WTC11 (cell line): ENCODE data around the gene TSC22D4. TPM values are rescaled to one million over a fixed set of nuclear protein-coding genes. Genes with fewer than 3 reads are reported as not detected.

Experiments
- ATAC-seq: fragments of 200-7000 bp; cut with Tn5 transposase; 2 replicates; pipeline ENCODE4 v1.10.0; 2021; ENCODE audit warnings: mild to moderate bottlenecking, moderate library complexity
- CTCF ChIA-PET: fragments of 300-600 bp; sonication (Branson Sonifier 250); formaldehyde crosslinking; loops from one replicate; lab custom pipeline; 2021; ENCODE audit warnings: antibody characterized with exemption; lab: Charles Lee
- POLR2A ChIA-PET: fragments of 350-600 bp; sonication (Branson Sonifier 250); formaldehyde crosslinking; loops from one replicate; lab custom pipeline; 2021; ENCODE audit warnings: antibody characterized with exemption; lab: Charles Lee
- DNase-seq: peaks from one replicate; pipeline ENCODE4 v3.0.0; 2021; ENCODE audit warnings: low spot score
- H3K27ac Mint-ChIP-seq: 2 replicates; pipeline ENCODE4 v1.8.0; 2021; ENCODE audit warnings: mixed read lengths
- H3K27me3 Mint-ChIP-seq: 2 replicates; pipeline ENCODE4 v1.8.0; 2021; ENCODE audit warnings: low read depth, mild to moderate bottlenecking, moderate library complexity, mixed read lengths
- H3K36me3 Mint-ChIP-seq: 2 replicates; pipeline ENCODE4 v1.8.0; 2021; ENCODE audit warnings: mixed read lengths
- H3K4me1 Mint-ChIP-seq: 2 replicates; pipeline ENCODE4 v1.8.0; 2022; ENCODE audit warnings: mixed read lengths
- H3K4me3 Mint-ChIP-seq: 2 replicates; pipeline ENCODE4 v1.8.0; 2021; ENCODE audit warnings: mild to moderate bottlenecking, moderate library complexity, mixed read lengths
- H3K9me3 Mint-ChIP-seq: 2 replicates; pipeline ENCODE4 v1.8.0; 2021; ENCODE audit warnings: mixed read lengths
- CREM ChIP-seq: sonication (generic); formaldehyde crosslinking; IDR thresholded peaks from 2 replicates; pipeline ENCODE4 v1.8.1; 2022; ENCODE audit warnings: mild to moderate bottlenecking, missing genetic modification reagents, moderate library complexity
- E2F1 ChIP-seq: sonication (generic); formaldehyde crosslinking; IDR thresholded peaks from 2 replicates; pipeline ENCODE4 v1.8.0; 2022; ENCODE audit warnings: mild to moderate bottlenecking, missing genetic modification reagents
- ELF4 ChIP-seq: sonication (generic); formaldehyde crosslinking; IDR thresholded peaks from 2 replicates; pipeline ENCODE4 v1.8.1; 2022; ENCODE audit warnings: low read depth, mild to moderate bottlenecking, moderate library complexity, missing genetic modification reagents
- GABPB1 ChIP-seq: sonication (generic); formaldehyde crosslinking; IDR thresholded peaks from 2 replicates; pipeline ENCODE4 v1.8.1; 2023; ENCODE audit warnings: mild to moderate bottlenecking, missing genetic modification reagents
- HMGA2 ChIP-seq: fragments of 250-450 bp; sonication (Bioruptor Pico); IDR thresholded peaks from 2 replicates; pipeline ENCODE4 v1.4.0; 2021; ENCODE audit warnings: mild to moderate bottlenecking, moderate library complexity
- JAZF1 ChIP-seq: fragments of 250-450 bp; sonication (Bioruptor Pico); IDR thresholded peaks from 2 replicates; pipeline ENCODE4 v1.9.0; 2021; ENCODE audit warnings: moderate library complexity, mild to moderate bottlenecking, inconsistent platforms
- RELA ChIP-seq: sonication (generic); formaldehyde crosslinking; IDR thresholded peaks from 2 replicates; pipeline ENCODE4 v1.8.1; 2022; ENCODE audit warnings: missing genetic modification reagents, mild to moderate bottlenecking, borderline replicate concordance
- USF2 ChIP-seq: sonication (generic); formaldehyde crosslinking; IDR thresholded peaks from 2 replicates; pipeline ENCODE4 v1.8.1; 2023; ENCODE audit warnings: mild to moderate bottlenecking, missing genetic modification reagents, moderate library complexity
- ZMAT4 ChIP-seq: fragments of 250-450 bp; sonication (Bioruptor Pico); IDR thresholded peaks from 2 replicates; pipeline ENCODE4 v1.9.0; 2021; ENCODE audit warnings: mild to moderate bottlenecking
- ZNF138 ChIP-seq: sonication (generic); formaldehyde crosslinking; conservative IDR thresholded peaks from 2 replicates; pipeline ENCODE4 v1.8.1; 2022; ENCODE audit warnings: mild to moderate bottlenecking, moderate library complexity, missing genetic modification reagents
- ZNF263 ChIP-seq: sonication (generic); formaldehyde crosslinking; IDR thresholded peaks from 2 replicates; pipeline ENCODE4 v1.8.1; 2022; ENCODE audit warnings: low read depth, mild to moderate bottlenecking, moderate library complexity, missing genetic modification reagents
- ZNF532 ChIP-seq: fragments of 250-450 bp; sonication (Bioruptor Pico); IDR thresholded peaks from 2 replicates; pipeline ENCODE4 v1.9.0; 2021; ENCODE audit warnings: mild to moderate bottlenecking, borderline replicate concordance
- total RNA-seq: library from RNA; stranded (reverse); gene quantifications from 3 replicates; pipeline ENCODE4 v1.2.3, GENCODE V29; 2021
- TF ChIP-seq, protein P1 (sequence below): sonication (generic); formaldehyde crosslinking; IDR thresholded peaks from 2 replicates; pipeline ENCODE4 v1.8.1; 2023; ENCODE audit warnings: mild to moderate bottlenecking, missing genetic modification reagents
- TF ChIP-seq, protein P2 (sequence below): fragments of 250-450 bp; sonication (Bioruptor Pico); IDR thresholded peaks from 2 replicates; pipeline ENCODE4 v1.8.0; 2021; ENCODE audit warnings: mild to moderate bottlenecking
- TF ChIP-seq, protein P3 (sequence below): fragments of 250-450 bp; sonication (Bioruptor Pico); IDR thresholded peaks from 2 replicates; pipeline ENCODE4 v1.9.0; 2021; ENCODE audit warnings: moderate library complexity, mild to moderate bottlenecking, inconsistent platforms, borderline replicate concordance
- TF ChIP-seq, protein P4 (sequence below): sonication (generic); formaldehyde crosslinking; IDR thresholded peaks from 2 replicates; pipeline ENCODE4 v1.8.1; 2023; ENCODE audit warnings: mild to moderate bottlenecking, missing genetic modification reagents
- TF ChIP-seq, protein P5 (sequence below): sonication (generic); formaldehyde crosslinking; conservative IDR thresholded peaks from 2 replicates; pipeline ENCODE4 v1.8.1; 2022; ENCODE audit warnings: mild to moderate bottlenecking, missing genetic modification reagents

Gene TSC22D4
- total RNA-seq, 1 experiment from 2014 or later: 34.5 TPM

GRCh38 chr7:100456562-100456961 is 22.5 kb downstream of the TSC22D4 start:
- H3K9me3 Mint-ChIP-seq: no peaks in the 10 kb centered on the region
- DNase-seq: peak; percentile 47
- no peaks in the 10 kb centered on the region for H3K36me3 Mint-ChIP-seq
- ChIA-PET CTCF (interaction anchor here (0.7 to 4.2 kb wide), 21 partner anchors 9 to 249 kb away, joined by 3 to 46 read pairs (median 7); partner anchors contain the start of genes FBXO24, LRCH4, MEPCE and POP7), POLR2A (no interaction called here)
- ATAC-seq: peak; percentile 73
- TF ChIP-seq E2F1 (no peak), ZNF263 (no peak), ZMAT4 (no peak), ELF4 (no peak), JAZF1 (CRISPR knock-in tag) (no peak), USF2 (CRISPR knock-in tag) (no peak), GABPB1 (no peak), ZNF138 (CRISPR knock-in tag) (no peak), HMGA2 (CRISPR knock-in tag) (no peak)
- TF ChIP-seq, protein P1, sequence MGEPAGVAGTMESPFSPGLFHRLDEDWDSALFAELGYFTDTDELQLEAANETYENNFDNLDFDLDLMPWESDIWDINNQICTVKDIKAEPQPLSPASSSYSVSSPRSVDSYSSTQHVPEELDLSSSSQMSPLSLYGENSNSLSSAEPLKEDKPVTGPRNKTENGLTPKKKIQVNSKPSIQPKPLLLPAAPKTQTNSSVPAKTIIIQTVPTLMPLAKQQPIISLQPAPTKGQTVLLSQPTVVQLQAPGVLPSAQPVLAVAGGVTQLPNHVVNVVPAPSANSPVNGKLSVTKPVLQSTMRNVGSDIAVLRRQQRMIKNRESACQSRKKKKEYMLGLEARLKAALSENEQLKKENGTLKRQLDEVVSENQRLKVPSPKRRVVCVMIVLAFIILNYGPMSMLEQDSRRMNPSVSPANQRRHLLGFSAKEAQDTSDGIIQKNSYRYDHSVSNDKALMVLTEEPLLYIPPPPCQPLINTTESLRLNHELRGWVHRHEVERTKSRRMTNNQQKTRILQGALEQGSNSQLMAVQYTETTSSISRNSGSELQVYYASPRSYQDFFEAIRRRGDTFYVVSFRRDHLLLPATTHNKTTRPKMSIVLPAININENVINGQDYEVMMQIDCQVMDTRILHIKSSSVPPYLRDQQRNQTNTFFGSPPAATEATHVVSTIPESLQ (CRISPR knock-in tag): no peak
- TF ChIP-seq, protein P2, sequence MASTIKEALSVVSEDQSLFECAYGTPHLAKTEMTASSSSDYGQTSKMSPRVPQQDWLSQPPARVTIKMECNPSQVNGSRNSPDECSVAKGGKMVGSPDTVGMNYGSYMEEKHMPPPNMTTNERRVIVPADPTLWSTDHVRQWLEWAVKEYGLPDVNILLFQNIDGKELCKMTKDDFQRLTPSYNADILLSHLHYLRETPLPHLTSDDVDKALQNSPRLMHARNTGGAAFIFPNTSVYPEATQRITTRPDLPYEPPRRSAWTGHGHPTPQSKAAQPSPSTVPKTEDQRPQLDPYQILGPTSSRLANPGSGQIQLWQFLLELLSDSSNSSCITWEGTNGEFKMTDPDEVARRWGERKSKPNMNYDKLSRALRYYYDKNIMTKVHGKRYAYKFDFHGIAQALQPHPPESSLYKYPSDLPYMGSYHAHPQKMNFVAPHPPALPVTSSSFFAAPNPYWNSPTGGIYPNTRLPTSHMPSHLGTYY: no peak
- TF ChIP-seq, protein P3, sequence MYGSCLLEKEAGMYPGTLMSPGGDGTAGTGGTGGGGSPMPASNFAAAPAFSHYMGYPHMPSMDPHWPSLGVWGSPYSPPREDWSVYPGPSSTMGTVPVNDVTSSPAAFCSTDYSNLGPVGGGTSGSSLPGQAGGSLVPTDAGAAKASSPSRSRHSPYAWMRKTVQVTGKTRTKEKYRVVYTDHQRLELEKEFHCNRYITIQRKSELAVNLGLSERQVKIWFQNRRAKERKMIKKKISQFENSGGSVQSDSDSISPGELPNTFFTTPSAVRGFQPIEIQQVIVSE (CRISPR knock-in tag): no peak
- no peaks in the 10 kb centered on the region; the same call in 1 of the 2 replicates for H3K27me3 Mint-ChIP-seq
- peaks cover 10% of the 10 kb centered on the region for H3K4me1 Mint-ChIP-seq
- no peak overlapping the region for H3K27ac Mint-ChIP-seq
- no peak overlapping the region for H3K4me3 Mint-ChIP-seq

DNA sequence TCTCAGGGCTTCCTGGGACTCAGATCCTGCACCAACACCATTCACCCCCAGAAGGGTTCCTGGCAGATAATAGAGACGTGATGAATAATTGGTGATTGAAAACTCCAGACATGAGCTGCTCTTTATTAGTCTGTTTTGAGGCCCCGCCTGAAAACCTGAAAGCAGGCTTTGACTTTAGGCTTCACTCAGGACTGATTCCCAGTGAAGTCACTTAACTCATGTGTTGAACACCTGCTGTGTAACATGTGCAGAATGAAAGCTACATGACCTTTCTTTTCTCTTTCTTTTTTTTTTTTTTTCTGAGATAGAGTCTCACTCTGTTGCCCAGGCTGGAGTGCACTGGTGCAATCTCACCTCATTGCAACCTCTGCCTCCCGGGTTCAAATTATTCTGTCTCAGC is 23.8 kb downstream of the TSC22D4 start:
- no peak for ATAC-seq
- POLR2A ChIA-PET: interaction anchor here (0.6 to 1.1 kb wide), 4 partner anchors 24 to 149 kb away, joined by 3 to 9 read pairs (median 6); partner anchors contain the start of genes FBXO24 and LRCH4
- Mint-ChIP-seq H3K4me1 (peaks cover 10% of the 10 kb centered on the region), H3K9me3 (no peaks in the 10 kb centered on the region), H3K27ac (no peak overlapping the region; the same call in 1 of the 2 replicates), H3K4me3 (no peak overlapping the region), H3K27me3 (no peaks in the 10 kb centered on the region; the same call in 1 of the 2 replicates), H3K36me3 (no peaks in the 10 kb centered on the region)
- no peak for DNase-seq
- CTCF ChIA-PET: interaction anchor here (0.6 to 4.2 kb wide), 33 partner anchors 9 to 853 kb away, joined by 3 to 46 read pairs (median 4); partner anchors contain the start of genes FBXO24, LAMTOR4, LRCH4 and MEPCE
- TF ChIP-seq E2F1 (no peak), USF2 (CRISPR knock-in tag) (no peak), CREM (no peak), RELA (CRISPR knock-in tag) (no peak), ZNF532 (CRISPR knock-in tag) (no peak)
- TF ChIP-seq, protein P4, sequence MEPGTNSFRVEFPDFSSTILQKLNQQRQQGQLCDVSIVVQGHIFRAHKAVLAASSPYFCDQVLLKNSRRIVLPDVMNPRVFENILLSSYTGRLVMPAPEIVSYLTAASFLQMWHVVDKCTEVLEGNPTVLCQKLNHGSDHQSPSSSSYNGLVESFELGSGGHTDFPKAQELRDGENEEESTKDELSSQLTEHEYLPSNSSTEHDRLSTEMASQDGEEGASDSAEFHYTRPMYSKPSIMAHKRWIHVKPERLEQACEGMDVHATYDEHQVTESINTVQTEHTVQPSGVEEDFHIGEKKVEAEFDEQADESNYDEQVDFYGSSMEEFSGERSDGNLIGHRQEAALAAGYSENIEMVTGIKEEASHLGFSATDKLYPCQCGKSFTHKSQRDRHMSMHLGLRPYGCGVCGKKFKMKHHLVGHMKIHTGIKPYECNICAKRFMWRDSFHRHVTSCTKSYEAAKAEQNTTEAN: no peak
- TF ChIP-seq, protein P2: no peak
- TF ChIP-seq, protein P5, sequence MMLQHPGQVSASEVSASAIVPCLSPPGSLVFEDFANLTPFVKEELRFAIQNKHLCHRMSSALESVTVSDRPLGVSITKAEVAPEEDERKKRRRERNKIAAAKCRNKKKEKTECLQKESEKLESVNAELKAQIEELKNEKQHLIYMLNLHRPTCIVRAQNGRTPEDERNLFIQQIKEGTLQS (CRISPR knock-in tag): no peak
